Astrocyte (in vitro differentiated cells and primary cell): ENCODE measurements around the gene KLK10.

Source experiments
- CTCF ChIP-seq: IDR thresholded peaks from 2 replicates; pipeline ENCODE4 v1.5.1; 2011; ENCODE audit warnings: low read depth, mild to moderate bottlenecking, inconsistent platforms, low read length, moderate library complexity; ENCODE audit not compliant: insufficient read depth
- EZH2 ChIP-seq: IDR thresholded peaks from 2 replicates; pipeline ENCODE4 v1.6.1; 2012; ENCODE audit warnings: mild to moderate bottlenecking, low read length, inconsistent platforms; ENCODE audit not compliant: insufficient read depth

- no peak for TF ChIP-seq CTCF
- no peak for TF ChIP-seq EZH2
Observed at GRCh38 chr19:51060973-51061372, 41.5 kb upstream of the KLK10 start.
